Raji (cell line): ENCODE data around the gene APBA2.

Source experiments
- POLR2A ChIP-seq: IDR thresholded peaks from 2 replicates; pipeline ENCODE4 v1.6.1; 2011; ENCODE audit warnings: low read depth, low read length, control low read depth; ENCODE audit not compliant: insufficient read depth

The APBA2 gene

DNA sequence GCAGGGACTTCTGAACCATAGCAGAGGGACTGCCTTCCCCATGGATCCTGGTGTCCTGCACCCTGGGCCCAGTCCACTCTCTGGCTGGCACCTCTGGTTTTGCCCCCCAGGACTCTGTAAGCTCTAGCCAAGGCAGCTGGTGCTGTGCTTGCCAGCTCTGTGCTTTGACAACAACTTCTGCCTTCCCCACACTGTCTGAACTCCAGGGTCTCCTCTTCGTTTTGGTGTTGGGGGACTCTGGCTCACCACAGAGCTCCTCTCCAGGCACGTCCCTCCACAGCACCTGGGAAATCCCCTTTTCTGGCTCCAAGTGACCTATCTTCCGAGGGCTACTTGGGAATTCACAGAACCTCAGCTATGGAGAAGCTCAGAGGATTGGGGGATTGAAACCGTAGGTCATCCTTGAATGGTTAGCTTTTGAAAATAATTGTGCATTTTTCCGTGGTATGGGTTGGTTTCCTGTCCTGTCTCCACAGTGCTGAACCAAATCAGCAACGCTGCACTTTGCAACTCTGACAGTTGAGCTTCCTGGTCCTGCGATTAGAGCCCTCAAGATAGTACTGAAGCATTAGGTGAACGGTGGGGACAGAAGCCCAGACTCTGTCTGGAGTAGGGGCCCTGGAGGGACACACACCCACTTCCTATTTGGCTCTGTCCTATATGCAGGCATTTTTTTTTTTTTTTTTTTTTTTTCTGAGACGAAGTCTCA lies 152.4 kb downstream of the APBA2 start:
- TF ChIP-seq POLR2A, result no peak

DNA sequence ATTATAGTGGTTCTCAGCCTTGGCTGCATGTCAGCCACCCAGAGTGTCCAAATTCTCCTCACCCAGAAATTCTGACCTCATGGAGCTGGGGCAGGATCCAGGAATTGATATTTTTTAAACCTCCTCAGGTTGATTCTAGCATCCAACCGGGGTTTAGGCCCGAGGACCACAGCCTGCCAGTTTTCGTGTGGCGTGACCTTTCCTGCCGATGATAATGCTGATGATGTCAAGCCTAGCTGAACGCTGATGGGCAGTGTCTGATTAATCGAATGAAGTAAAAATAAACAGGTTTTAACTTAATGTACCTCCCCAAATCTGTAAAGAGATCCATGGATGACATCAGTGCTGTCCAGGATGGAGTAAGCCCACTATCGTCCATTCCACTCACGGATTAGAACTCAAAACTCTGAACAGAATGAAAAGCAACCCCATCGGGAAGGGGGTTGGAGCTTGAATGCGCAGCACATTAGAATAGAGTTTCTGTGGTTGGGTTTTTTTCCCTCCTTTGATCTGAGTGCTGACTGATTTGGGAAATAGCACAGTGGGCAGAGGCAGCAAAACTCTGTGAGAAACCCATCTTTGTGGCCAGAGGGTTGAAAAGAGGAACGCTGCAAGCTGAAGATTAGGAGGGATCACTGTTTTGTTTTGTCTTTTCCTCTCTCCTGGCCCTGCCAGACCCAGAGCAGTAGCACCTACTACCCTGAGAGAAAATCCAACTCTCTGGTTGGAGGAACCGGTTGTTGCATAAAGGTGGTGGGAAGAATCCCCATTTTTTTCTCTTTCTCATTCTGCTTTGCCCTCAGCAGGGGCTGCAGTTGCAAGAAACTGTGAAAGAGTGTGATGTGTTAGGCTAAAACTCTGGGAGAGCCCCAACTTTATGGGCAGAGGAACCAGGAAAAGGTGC lies 153.9 kb downstream of the APBA2 start:
- no peak for TF ChIP-seq POLR2A

DNA sequence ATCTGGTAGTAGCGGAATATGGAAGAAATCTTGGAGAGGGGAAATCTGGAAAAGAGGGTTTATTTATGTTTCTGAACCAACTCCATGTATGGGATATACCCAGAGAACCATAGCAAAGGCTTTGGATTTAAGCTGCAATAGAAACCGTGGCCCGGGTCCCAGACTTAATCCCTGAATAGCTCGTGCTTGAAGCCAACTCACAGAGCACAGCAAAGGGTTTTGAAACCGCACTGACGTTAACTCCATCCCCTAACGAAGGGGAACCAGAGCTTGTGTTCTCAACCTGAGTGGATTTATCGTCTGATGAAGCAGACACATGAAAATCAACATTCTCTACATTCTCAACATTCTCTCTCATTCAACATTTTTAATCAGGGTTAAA lies 154.6 kb downstream of the APBA2 start:
- no peak for TF ChIP-seq POLR2A

DNA sequence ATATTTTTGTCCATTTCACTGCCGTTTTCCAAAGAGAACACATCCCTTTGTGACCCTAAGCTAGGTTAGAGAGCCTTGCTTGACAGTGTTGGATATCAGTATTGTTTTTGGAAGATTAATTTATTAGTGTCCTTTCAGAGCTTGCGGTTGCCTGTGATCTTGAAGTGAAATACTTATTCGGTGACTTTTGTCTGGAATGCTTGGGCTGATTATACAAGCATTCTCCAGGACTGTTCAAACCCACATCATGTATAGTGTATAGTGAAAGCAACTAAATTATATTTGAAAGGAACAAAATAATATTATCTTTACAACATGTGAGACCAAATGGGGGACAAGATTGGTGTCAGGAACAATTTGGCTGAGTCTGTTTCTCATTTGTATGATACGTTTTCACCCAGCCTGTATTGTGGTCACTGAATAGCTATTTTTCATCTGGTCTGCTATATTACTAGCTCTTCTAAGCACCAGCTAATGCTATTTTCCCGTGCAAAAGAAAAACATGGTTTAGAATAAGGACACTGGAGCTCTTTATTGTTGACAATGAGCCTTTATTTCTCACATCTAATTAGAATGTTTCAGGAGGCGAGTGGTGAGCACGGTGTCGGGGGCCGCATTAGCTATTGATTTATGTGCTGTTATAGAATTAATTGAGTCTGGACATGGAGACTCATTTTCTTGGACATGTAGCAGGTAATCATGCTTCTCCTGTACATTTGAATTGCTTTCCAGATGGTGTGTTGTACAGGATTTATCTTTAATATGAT lies 158.1 kb downstream of the APBA2 start:
- no peak for TF ChIP-seq POLR2A

DNA sequence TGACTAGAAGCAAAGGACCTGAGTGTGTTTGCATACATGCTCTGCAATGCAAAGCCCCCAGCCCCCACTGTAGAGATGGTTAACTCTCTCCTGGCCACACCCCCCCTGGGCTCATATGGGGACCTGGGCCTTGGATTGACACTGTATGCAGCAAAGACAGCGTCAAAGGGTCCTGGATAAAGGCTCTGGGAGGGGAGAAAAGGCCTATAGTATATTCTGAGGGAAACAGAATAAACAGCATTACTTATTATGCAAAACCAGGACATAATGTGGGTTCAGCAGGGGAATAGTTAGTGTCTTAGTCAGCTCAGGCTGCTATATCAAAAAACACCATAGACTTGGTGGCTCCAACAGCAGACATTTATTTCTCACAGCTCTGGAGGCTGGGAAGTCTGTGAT lies 158.7 kb downstream of the APBA2 start:
- TF ChIP-seq POLR2A, result no peak

DNA sequence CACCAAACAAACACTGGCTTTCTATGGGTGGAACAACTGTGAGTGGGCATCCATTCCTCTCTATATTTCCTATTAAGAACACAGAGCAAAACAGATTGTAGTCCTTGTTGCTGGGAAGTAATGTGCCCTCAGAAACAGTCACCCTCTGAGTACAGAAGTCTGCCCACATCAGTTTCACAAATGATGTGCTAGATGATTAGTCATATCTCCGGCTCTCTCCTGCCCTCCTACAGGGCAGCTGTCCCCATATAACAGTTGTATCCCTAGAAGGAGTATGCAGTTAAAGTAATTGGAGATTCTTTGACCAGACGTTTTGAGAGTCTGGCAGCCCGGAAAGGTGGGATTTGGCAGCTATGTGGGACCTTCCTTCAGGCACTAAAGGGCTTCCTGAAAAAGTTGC lies 159.9 kb downstream of the APBA2 start:
- no peak for TF ChIP-seq POLR2A

DNA sequence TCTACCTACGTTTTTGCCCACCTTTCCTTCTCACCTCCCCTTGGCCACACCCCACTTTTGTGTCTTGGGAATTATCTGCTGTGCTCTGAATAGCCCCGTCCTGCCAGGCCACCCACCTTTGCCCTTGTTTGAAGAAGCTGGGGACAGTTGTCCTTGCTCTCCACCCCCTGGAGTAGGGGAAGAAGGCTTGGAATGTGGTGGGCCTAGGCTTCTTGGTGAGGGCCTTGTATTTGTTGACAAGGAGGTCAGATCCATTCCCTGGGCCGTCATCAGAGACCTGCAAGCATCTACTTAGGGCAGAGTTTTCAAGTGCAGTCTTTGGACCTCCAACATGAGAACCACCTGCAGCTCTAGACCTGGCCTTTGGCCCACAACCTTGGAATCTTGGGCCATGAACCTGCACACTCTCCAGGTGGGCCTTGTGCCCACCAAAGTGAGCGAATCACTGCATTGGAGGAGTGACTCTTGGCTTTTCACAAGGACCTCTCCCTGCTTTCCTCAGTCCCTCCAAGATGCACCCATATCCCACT lies 160.6 kb downstream of the APBA2 start:
- TF ChIP-seq POLR2A, result no peak

DNA sequence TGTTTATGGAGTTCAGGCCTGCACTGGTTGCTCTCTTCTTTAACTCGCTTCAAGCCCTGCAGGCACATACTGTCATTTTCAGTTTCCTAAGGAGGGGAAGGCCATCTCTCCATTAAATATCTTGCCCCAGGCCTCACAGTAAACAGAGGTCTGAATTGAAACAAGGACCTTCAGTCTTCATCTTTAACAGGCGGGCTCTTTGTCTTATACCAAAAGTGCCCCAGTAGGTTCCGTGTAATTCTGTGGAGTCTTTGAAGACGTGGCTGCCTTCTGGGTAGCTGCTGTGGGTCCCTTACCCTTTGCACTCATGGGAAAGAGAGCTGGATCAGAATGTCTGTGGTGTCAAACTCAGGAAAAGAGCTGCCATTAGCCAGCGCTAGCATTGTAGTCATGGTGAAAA lies 161.2 kb downstream of the APBA2 start:
- no peak for TF ChIP-seq POLR2A

DNA sequence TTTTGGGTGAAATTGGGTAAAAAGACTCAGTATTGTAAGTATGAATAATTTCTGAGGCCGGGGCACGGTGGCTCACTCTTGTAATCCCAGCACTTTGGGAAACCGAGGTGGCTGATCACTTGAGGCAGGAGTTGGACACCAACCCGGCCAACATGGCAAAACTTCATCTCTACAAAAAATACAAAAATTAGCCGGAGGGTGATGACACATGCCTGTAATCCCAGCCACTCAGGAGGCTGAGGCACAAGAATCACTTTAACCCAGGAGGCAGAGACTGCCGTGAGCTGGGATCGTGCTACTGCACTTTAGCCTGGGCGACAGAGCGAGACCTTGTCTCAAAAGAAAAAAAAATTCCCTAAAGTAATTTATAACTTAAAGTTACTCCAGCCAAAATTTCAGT lies 162.2 kb downstream of the APBA2 start:
- no peak for TF ChIP-seq POLR2A

DNA sequence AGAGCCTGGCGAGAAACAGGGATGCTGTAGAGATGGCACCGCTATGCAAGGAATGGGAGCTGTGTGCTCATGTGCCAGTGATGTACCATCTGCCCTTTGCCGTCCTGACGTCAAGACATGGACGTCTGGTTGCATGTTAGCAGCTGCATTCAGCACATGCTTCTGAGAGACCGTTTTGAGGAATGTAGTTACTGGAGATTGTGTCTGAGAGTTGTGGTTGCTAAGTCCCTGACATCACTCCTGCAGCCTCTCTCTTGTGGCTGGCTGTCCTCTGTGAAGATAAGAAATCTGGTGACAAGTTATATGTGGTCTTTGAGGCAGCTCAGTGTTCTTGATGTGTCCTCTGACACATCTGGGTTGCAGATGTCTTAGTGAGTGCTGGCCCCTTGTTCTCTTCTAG lies 165.1 kb downstream of the APBA2 start:
- TF ChIP-seq POLR2A, result no peak

DNA sequence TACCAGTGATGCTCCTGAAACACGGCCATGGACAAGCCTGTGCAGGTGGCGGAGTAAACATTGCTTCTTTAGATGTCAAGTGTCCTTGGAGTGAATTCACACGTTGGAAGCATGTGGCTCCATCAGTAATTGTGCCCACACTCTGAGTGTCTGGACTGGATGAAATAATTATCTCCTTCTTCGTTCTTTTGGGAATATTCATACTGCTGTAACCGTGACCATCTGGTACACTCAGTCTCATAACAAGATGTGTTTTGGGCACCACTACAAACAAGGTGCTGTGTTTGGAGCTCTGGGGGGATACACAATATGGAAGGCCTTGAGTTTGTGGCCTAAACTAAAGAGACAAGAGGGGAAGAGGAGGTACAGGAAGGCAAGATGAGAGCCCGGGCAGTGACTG lies 165.6 kb downstream of the APBA2 start:
- no peak for TF ChIP-seq POLR2A

DNA sequence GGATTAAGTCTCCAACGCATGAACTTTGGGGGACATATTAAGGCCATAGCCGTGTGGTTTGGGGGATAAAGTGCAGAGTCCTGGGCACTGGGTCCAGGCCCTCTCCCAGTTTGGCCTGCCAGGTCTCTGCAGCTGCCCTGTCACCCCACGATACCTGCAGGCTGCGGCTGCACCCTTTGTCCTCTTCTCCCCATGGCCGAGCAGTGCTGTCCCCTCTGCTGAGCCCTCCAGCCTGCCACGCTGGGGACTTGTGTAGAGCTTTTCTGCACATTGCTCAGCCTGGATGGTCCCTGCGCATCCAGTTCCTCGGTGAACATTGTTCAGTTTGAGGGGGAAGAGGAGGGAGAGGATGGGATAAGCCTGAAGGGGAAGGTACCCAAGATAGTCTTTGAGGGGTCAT lies 167.2 kb downstream of the APBA2 start:
- TF ChIP-seq POLR2A, result no peak

DNA sequence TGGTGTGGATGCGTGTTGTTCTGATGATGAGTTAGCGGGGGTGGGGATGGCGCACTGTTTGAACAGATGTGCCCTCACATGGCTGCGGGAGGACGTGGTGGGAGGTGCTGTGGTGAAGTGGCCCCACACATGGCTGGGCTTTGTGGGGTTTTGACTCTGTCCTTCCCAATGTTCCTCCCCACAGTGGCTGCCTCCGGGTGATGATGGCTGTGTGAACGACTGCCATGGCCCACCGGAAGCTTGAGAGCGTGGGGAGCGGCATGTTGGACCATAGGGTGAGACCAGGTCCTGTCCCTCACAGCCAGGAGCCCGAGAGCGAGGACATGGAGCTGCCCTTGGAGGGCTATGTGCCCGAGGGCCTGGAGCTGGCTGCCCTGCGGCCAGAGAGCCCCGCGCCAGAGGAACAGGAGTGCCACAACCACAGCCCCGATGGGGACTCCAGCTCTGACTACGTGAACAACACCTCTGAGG lies 167.9 kb downstream of the APBA2 start:
- TF ChIP-seq POLR2A, result no peak

DNA sequence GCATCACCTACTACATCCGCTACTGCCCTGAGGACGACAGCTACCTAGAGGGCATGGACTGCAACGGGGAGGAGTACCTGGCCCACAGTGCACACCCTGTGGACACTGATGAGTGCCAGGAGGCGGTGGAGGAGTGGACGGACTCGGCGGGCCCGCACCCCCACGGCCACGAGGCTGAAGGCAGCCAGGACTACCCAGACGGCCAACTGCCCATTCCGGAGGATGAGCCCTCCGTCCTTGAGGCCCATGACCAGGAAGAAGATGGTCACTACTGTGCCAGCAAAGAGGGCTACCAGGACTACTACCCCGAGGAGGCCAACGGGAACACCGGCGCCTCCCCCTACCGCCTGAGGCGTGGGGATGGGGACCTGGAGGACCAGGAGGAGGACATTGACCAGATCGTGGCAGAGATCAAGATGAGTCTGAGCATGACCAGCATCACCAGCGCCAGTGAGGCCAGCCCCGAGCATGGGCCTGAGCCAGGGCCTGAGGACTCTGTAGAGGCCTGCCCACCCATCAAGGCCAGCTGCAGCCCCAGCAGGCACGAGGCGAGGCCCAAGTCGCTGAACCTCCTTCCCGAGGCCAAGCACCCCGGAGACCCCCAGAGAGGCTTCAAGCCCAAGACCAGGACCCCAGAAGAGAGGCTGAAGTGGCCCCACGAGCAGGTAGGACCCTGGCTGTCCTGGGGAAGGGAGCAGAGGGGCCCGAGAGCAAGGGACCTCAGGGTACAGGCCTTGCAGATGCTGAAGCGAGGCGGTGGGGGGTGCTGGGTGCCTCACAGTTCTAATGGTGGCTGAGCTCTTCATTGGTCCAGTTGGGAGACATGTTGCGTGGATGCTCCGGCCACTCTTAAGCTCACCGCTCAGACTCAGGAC lies 168.6 kb downstream of the APBA2 start:
- no peak for TF ChIP-seq POLR2A
